MCF 10A (cell line): ENCODE data around the gene NINJ1. TPM values are rescaled to one million over a fixed set of nuclear protein-coding genes. Genes with fewer than 3 reads are reported as not detected.

Experiments
- BruUV-seq: library from RNA; stranded (reverse); fragments of 400-500 nt; replicated peaks from 2 replicates; lab custom pipeline; 2021; lab: Mats Ljungman, UMichigan
- CTCF ChIA-PET: fragments of 300-600 bp; sonication (Branson Sonifier 250); formaldehyde crosslinking; extraction: SDS; loops from one replicate; lab custom pipeline; 2021; ENCODE audit warnings: antibody characterized with exemption, inconsistent platforms; lab: Yijun Ruan, JAX
- POLR2A ChIA-PET: fragments of 300-600, 350-650 bp; sonication (Branson Sonifier 250); formaldehyde crosslinking; extraction: SDS; loops from one replicate; lab custom pipeline; 2020; ENCODE audit warnings: antibody characterized with exemption, inconsistent platforms; lab: Yijun Ruan, JAX
- DNase-seq: peaks from one replicate; pipeline ENCODE4 v3.0.0-alpha.2; 2018; ENCODE audit not compliant: unreplicated experiment
- H3K27ac Mint-ChIP-seq: one replicate; pipeline ENCODE4 v1.8.0; 2022; ENCODE audit warnings: mild to moderate bottlenecking, low read depth, mixed read lengths; ENCODE audit not compliant: unreplicated experiment
- H3K27me3 Mint-ChIP-seq: one replicate; pipeline ENCODE4 v1.8.0; 2022; ENCODE audit warnings: mixed read lengths; ENCODE audit not compliant: insufficient read depth, unreplicated experiment
- H3K36me3 Mint-ChIP-seq: one replicate; pipeline ENCODE4 v1.8.0; 2022; ENCODE audit warnings: mild to moderate bottlenecking, moderate library complexity, mixed read lengths; ENCODE audit not compliant: insufficient read depth, unreplicated experiment
- H3K4me1 Mint-ChIP-seq: one replicate; pipeline ENCODE4 v1.8.0; 2022; ENCODE audit warnings: mixed read lengths; ENCODE audit not compliant: insufficient read depth, unreplicated experiment
- H3K4me3 Mint-ChIP-seq: one replicate; pipeline ENCODE4 v1.8.0; 2022; ENCODE audit warnings: mild to moderate bottlenecking, moderate library complexity, mixed read lengths; ENCODE audit not compliant: unreplicated experiment
- H3K9me3 Mint-ChIP-seq: one replicate; pipeline ENCODE4 v1.8.0; 2022; ENCODE audit warnings: mixed read lengths; ENCODE audit not compliant: unreplicated experiment
- CTCF ChIP-seq: fragments of 200-600 bp; IDR thresholded peaks from one replicate; pipeline ENCODE4 v1.8.0; 2022; ENCODE audit warnings: antibody characterized with exemption, mild to moderate bottlenecking; ENCODE audit not compliant: unreplicated experiment
- intact Hi-C: fragments of 100-400 bp; cut with micrococcal nuclease; formaldehyde crosslinking; loops from 2 replicates; pipeline ENCODE4 v1.14.1; 2022
- total RNA-seq: library from RNA; stranded (reverse); gene quantifications from 2 replicates; pipeline ENCODE4 v1.2.3, GENCODE V29; 2022

Gene NINJ1
- total RNA-seq, 1 experiment from 2014 or later = 64.7 TPM

DNA sequence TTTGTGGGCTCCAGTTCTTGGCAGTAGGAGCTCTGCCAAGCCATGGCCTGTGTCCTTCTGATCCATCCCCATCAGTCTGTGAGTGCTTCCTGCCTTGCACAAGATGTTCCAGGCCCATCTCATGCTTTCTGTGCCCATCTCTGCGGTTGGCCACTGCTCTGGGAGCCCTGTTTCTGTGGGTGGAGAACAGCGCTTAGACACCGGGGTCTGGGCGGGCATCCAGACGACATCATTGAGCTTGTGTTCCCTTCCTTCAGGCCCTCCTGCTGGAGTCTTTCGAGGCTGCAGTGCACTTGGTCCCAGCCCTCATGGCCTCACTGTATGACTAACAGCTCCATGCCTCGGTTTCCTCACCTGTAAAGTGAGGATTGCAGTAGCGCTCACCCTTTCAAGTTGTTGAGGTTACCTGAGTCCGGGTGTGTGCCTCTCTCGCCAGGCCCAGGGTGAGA lies 52.9 kb downstream of the NINJ1 start:
- intact Hi-C loops = no loop called here
- Mint-ChIP-seq H3K27me3 (no peaks in the 10 kb centered on the region), H3K4me1 (no peaks in the 10 kb centered on the region), H3K4me3 (no peak overlapping the region), H3K9me3 (no peaks in the 10 kb centered on the region), H3K27ac (no peak overlapping the region), H3K36me3 (no peaks in the 10 kb centered on the region)
- TF ChIP-seq CTCF = no peak
- no peak for DNase-seq
- CTCF ChIA-PET = interaction anchor here (0.6 to 0.8 kb wide), 2 partner anchors 28 to 92 kb away, joined by 3 to 4 read pairs; no protein-coding TSS in a partner anchor
- BruUV-seq = no TSS peak
- POLR2A ChIA-PET = no interaction called here

GRCh38 chr9:93080406-93080805 lies 53.6 kb downstream of the NINJ1 start:
- CTCF ChIA-PET = no interaction called here
- H3K36me3 Mint-ChIP-seq = peaks cover 2% of the 10 kb centered on the region
- no peak overlapping the region for H3K27ac Mint-ChIP-seq

GRCh38 chr9:93079371-93079770 lies 54.7 kb downstream of the NINJ1 start:
- no TSS peak for BruUV-seq
- H3K36me3 Mint-ChIP-seq = peaks cover 7% of the 10 kb centered on the region

More at GRCh38 chr9:93080406-93080805, 53.6 kb downstream of the NINJ1 start:
- no peak for TF ChIP-seq CTCF
- H3K27me3 Mint-ChIP-seq = no peaks in the 10 kb centered on the region
- no peaks in the 10 kb centered on the region for H3K9me3 Mint-ChIP-seq
- DNase-seq = no peak
- H3K4me3 Mint-ChIP-seq = no peak overlapping the region
- intact Hi-C loops = no loop called here
- H3K4me1 Mint-ChIP-seq = no peaks in the 10 kb centered on the region
- no TSS peak for BruUV-seq
- POLR2A ChIA-PET = no interaction called here

GRCh38 chr9:93077811-93078210 lies 56.2 kb downstream of the NINJ1 start:
- POLR2A ChIA-PET = no interaction called here
- BruUV-seq = no TSS peak
- H3K4me3 Mint-ChIP-seq = no peak overlapping the region

More at GRCh38 chr9:93079371-93079770, 54.7 kb downstream of the NINJ1 start:
- H3K27ac Mint-ChIP-seq = no peak overlapping the region
- no peaks in the 10 kb centered on the region for H3K27me3 Mint-ChIP-seq
- no peaks in the 10 kb centered on the region for H3K9me3 Mint-ChIP-seq
- DNase-seq = no peak
- intact Hi-C loops = no loop called here
- H3K4me3 Mint-ChIP-seq = no peak overlapping the region
- ChIA-PET CTCF (interaction anchor here (0.6 kb wide), 1 partner anchor 30 kb away, joined by 3 read pairs; no protein-coding TSS in a partner anchor), POLR2A (no interaction called here)
- H3K4me1 Mint-ChIP-seq = no peaks in the 10 kb centered on the region
- TF ChIP-seq CTCF = no peak

More at GRCh38 chr9:93077811-93078210, 56.2 kb downstream of the NINJ1 start:
- intact Hi-C loops = no loop called here
- no peaks in the 10 kb centered on the region for H3K4me1 Mint-ChIP-seq
- no peaks in the 10 kb centered on the region for H3K9me3 Mint-ChIP-seq
- DNase-seq = no peak
- no peak for TF ChIP-seq CTCF
- H3K27me3 Mint-ChIP-seq = no peaks in the 10 kb centered on the region
- H3K27ac Mint-ChIP-seq = no peak overlapping the region
- CTCF ChIA-PET = no interaction called here
- H3K36me3 Mint-ChIP-seq = peaks cover 7% of the 10 kb centered on the region
